Lung (tissue), 12 donors: ENCODE data around the gene UTP14A. TPM values are rescaled to one million over a fixed set of nuclear protein-coding genes. Genes with fewer than 3 reads are reported as not detected.
A peak's percentile ranks its signal among the peaks of the same experiment; 100 is the strongest.

ENCODE experiments used
- ATAC-seq: fragments of 200-7000 bp; cut with Tn5 transposase; one replicate; pipeline ENCODE4 v1.9.1; 2020; ENCODE audit warnings: moderate number of reproducible peaks; ENCODE audit not compliant: insufficient read depth, low FRiP score
- DNase-seq, 3 donors: peaks; one replicate each; pipeline ENCODE4 v3.0.0-alpha.2; 2013 to 2017
- H3K27ac ChIP-seq, 2 donors: one replicate each; pipeline ENCODE4 v1.5.1; 2013; ENCODE audit warnings: mild to moderate bottlenecking in 2 of 2, moderate library complexity in 2 of 2, control low read depth in 1 of 2, inconsistent platforms in 1 of 2, low read depth in 1 of 2, low read length in 1 of 2
- H3K27me3 ChIP-seq, 3 donors: one replicate each; pipeline ENCODE4 v1.5.1; 2013; ENCODE audit warnings: low read length in 2 of 3; ENCODE audit not compliant: control insufficient read depth in 3 of 3, insufficient read depth in 3 of 3
- H3K36me3 ChIP-seq, 4 donors: one replicate each; pipeline ENCODE4 v1.5.1; 2013; ENCODE audit warnings: low read length in 4 of 4, mild to moderate bottlenecking in 1 of 4, moderate library complexity in 1 of 4; ENCODE audit not compliant: control insufficient read depth in 4 of 4, insufficient read depth in 4 of 4
- H3K4me1 ChIP-seq, 5 donors: one replicate each; pipeline ENCODE4 v1.5.1; 2013; ENCODE audit warnings: low read length in 5 of 5, mild to moderate bottlenecking in 2 of 5, moderate library complexity in 1 of 5; ENCODE audit not compliant: control insufficient read depth in 5 of 5, insufficient read depth in 5 of 5
- H3K4me3 ChIP-seq: one replicate; pipeline ENCODE4 v1.5.1; 2013; ENCODE audit warnings: mild to moderate bottlenecking, control low read depth, moderate library complexity
- H3K9ac ChIP-seq, 2 donors: one replicate each; pipeline ENCODE4 v1.5.1; 2013; ENCODE audit warnings: low read length in 2 of 2, control low read depth in 1 of 2; ENCODE audit not compliant: insufficient read depth in 1 of 2
- H3K9me3 ChIP-seq, 4 donors: one replicate each; pipeline ENCODE4 v1.5.1; 2013; ENCODE audit warnings: low read length in 3 of 4, mild to moderate bottlenecking in 1 of 4, moderate library complexity in 1 of 4; ENCODE audit not compliant: control insufficient read depth in 4 of 4, insufficient read depth in 3 of 4
- CTCF ChIP-seq: IDR thresholded peaks from 2 replicates; pipeline ENCODE4 v1.5.1; 2012; ENCODE audit warnings: mild to moderate bottlenecking; ENCODE audit errors: control extremely low read depth, extremely low read depth
- WGBS, 2 donors: extraction: QIAGEN DNeasy Blood & Tissue Kit; methylation state at CpG; one replicate each; pipeline ENCODE4 v1.1.7; 2013; 5-methylcytosine and 5-hydroxymethylcytosine counted together
- polyA plus RNA-seq, 2 donors: library from polyadenylated mRNA; stranded (reverse); fragments of 200-250 nt; gene quantifications; one replicate each; pipeline ENCODE4 v1.2.1, GENCODE V29; 2013
- total RNA-seq, 2 donors: library from RNA; depleted of rRNA in 1 of 2; stranded (reverse); fragments of >200 nt in 1 of 2; gene quantifications; one replicate each; pipeline ENCODE4 v1.2.1, GENCODE V29; 2014 to 2021
- donor health status: control.
- donor health status: control.
- donor health status: Bipolar disorder and iron deficiency.
- donor health status: healthy.
- donor health status: DM: yes; HTN: yes; CAD: no.

Gene UTP14A
- total and polyA plus RNA-seq, 4 donors = 10.2 to 14.0 (median 12.6) TPM

GRCh38 chrX:129939986-129940385 is 34.0 kb downstream of the UTP14A start:
- no peak for ATAC-seq

GRCh38 chrX:129940721-129941120 is 34.8 kb downstream of the UTP14A start:
- 70 to 97% methylated on average over 2 of the region's 2 CpGs for WGBS, 2 donors
- Histone ChIP-seq H3K27ac (no peak overlapping the region), H3K9me3 (no peaks in the 10 kb centered on the region), H3K9ac (no peak overlapping the region), H3K4me1 (peaks cover 0 to 5% (median 0%) of the 10 kb centered on the region in 5 donors), H3K27me3 (peaks cover 0 to 3% (median 0%) of the 10 kb centered on the region in 3 donors), H3K36me3 (no peaks in the 10 kb centered on the region), H3K4me3 (no peak overlapping the region)
- DNase-seq (no peak), ATAC-seq (no peak)
- TF ChIP-seq CTCF = no peak

More at GRCh38 chrX:129939986-129940385, 34.0 kb downstream of the UTP14A start:
- H3K4me1 ChIP-seq = peaks cover 0 to 5% (median 0%) of the 10 kb centered on the region in 5 donors
- no peaks in the 10 kb centered on the region for H3K36me3 ChIP-seq
- H3K9ac ChIP-seq = no peak overlapping the region
- H3K27ac ChIP-seq = no peak overlapping the region
- no peaks in the 10 kb centered on the region for H3K9me3 ChIP-seq
- H3K27me3 ChIP-seq = peaks cover 0 to 3% (median 0%) of the 10 kb centered on the region in 3 donors
- DNase-seq = peak; percentile 39 to 54 (median 49)
- no peak for TF ChIP-seq CTCF
- WGBS, 2 donors = 51 to 63% methylated on average over 6 to 8 of the region's 8 CpGs
- H3K4me3 ChIP-seq = no peak overlapping the region

GRCh38 chrX:129945131-129945530 is 39.2 kb downstream of the UTP14A start:
- Histone ChIP-seq H3K4me3 (no peak overlapping the region), H3K36me3 (no peaks in the 10 kb centered on the region), H3K27ac (no peak overlapping the region), H3K4me1 (no peaks in the 10 kb centered on the region), H3K27me3 (no peaks in the 10 kb centered on the region), H3K9ac (no peak overlapping the region), H3K9me3 (no peaks in the 10 kb centered on the region)
- WGBS, 2 donors = 68 to 90% methylated on average over 1 of the region's 1 CpG
- ATAC-seq = no peak
- DNase-seq = no peak
- no peak for TF ChIP-seq CTCF

- Histone ChIP-seq H3K9ac (no peak overlapping the region), H3K4me1 (peaks cover 0 to 6% (median 0%) of the 10 kb centered on the region in 5 donors), H3K27ac (no peak overlapping the region), H3K27me3 (no peaks in the 10 kb centered on the region), H3K36me3 (no peaks in the 10 kb centered on the region), H3K4me3 (no peak overlapping the region), H3K9me3 (peaks cover 0 to 4% (median under 1%) of the 10 kb centered on the region in 4 donors)
- WGBS, 2 donors = 4 to 41% methylated on average over 17 to 18 of the region's 18 CpGs
- no peak for ATAC-seq
- no peak for DNase-seq
- TF ChIP-seq CTCF = no peak
These were observed 47.3 kb downstream of the UTP14A start for GRCh38 chrX:129953334-129953648.
